GM18907 (cell line): ENCODE measurements around the gene EXOC3L1.

ENCODE experiments used
- ATAC-seq: cut with Tn5 transposase; IDR thresholded peaks from one replicate; pipeline ENCODE4 v1.9.1; 2021; ENCODE audit warnings: mild to moderate bottlenecking, moderate library complexity; ENCODE audit not compliant: unreplicated experiment

EXOC3L1 gene

DNA sequence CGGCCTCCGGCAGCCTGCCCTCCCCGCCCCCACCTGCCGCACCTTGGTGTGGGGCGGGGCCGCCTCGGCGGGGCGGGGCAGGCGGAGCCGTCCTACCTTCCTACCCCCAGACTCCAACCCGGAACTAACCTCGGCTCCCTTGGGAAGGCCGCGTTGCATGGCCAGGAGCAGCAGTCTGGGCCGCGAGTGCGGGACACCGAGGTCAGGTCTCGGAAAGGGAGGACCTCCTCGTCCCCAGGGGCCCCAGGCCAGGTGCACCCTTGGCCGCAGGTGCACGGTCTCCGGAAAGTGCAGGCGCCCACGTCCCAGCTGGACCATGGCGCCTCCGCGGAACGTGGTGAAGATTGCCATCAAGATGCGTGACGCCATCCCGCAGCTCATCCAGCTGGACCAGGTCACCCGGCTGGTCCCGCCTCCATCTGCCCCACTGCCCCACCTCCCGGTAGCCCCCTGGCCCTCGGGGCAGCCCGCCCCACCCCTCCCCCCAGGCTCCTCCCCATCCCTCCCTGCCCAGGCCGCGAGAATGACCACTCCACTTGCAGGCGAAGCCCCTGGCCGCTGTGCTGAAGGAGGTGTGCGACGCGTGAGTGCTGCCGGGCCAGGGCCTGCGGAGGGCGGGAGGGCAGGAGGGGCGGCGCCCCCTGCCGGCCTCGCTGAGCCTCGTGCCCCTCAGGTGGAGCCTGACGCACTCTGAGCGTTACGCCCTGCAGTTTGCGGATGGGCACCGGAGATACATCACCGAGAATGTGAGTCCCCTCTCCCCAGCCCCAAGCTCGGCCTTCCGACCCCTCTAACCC, 9.3 kb upstream of the EXOC3L1 start, which contains the start of gene ELMO3:
ELMO3 (plus strand) TSS at position 121 of the 797 bp plus-strand sequence; CDS start at position 317, 196 bp downstream.
- no peak for ATAC-seq

DNA sequence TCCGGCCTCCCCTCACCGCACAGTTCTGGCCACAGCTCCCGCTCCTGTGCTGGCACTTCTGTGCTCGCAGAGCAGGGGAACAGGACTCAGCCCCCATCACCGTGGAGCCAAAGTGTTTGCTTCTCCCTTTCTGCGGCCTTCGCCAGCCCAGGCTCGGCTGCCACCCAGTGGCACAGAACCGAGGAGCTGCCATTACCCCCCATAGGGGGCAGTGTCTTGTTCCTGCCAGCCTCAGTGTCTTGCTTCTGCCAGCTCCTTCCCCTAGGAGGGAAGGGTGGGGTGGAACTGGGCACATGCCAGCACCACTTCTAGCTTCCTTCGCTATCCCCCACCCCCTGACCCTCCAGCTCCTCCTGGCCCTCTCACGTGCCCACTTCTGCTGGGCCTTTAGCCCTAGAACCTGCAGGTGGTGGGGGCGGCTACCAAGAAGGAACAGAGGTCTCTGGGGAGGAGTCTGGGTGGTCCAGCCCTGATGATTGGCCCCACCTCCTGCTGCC, 8.3 kb upstream of the EXOC3L1 start:
- ATAC-seq: no peak

DNA sequence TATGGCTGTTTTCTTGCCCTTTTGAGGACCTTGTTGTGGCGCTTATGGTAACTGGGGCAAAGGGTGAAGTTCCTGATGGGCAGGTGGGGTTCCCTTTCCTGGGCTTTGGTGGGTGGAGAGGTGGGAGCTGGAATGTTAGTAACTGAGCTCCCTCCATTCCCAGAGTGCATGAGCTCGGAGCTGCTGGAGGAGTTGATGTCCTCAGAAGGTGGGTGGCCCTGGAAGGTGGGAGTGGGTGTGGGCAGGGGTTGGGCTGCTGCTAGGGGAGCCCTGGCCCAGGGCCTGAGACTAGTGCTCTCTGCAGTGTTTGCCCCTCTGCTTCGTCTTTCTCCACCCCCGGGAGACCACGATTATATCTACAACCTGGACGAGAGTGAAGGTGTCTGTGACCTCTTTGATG, 7.8 kb upstream of the EXOC3L1 start:
- ATAC-seq: no peak

DNA sequence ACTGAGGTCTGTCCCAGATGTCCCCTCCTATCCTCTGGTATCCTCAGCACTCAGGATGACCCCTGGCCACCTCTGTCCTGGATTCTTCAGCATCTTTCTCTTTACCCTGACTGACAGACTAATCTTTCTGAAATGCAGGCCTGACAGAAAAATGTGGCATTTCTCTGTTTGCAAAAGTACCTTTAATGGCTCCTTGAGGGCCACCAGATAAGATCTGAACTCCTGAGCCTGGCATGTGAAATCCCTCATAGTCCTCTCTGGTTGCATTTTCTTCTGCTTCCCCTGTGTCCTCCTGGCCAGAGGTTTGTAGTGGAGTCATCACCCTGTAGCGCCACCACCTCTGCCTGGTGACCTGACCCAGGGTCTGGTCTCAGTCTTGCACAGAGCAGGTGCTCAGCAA, 6.9 kb upstream of the EXOC3L1 start:
- ATAC-seq: no peak

DNA sequence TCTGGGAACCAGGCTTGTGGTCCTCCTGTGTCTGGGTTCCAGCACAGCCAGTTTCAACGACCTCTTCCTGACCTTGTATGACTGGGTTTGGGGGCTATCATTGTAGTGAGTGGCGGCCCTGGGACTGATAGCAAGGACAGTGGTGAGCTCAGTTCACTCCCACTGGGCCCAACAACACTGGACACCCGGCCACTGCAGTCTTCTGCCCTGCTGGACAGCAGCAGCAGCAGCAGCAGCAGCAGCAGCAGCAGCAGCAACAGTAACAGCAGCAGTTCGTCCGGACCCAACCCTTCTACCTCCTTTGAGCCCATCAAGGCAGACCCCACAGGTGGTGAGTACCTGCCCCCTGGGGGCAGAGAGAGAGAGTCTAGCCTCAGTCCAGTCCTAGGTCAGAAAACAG, 5.7 kb upstream of the EXOC3L1 start:
- ATAC-seq: no peak

DNA sequence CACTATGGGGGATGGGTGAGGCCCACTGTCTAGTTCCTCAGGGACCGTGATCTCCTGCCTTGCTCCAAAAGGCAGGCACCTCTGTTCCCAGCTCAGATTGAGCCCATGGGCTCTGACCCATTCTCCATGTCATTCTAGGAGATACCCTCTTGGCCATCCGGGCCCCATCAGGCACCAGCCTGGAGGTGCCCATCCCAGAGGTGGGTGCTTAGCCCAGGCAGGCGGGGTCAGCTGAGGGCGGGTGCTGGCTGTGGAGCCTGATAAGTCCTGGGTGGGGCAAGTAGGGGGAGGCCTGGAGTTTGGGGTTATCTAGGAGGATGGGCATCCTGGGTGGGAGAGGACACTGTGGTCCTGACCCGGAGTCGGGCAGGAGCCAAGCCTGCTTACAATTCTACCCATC, 4.3 kb upstream of the EXOC3L1 start:
- ATAC-seq: no peak

DNA sequence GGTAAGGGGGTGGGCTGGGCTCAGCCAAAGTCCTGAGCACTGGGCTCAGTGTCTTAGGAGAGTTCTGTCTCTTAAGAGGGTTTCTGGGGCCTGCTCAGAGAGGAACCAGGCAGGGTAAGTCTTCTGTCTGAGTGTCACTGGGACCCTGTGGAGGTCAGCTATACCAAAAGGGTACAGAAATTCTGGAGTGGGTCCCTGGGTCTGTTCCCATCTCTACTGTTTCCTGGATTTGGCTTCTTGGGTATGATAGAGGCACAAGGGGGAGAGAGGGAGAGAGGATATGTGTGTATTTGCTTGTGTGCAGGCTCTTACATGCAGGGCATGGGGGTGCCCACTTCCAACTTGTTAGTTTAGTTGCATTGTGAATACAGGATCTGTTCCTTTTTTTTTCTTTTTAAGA, 3.6 kb upstream of the EXOC3L1 start:
- ATAC-seq: no peak

DNA sequence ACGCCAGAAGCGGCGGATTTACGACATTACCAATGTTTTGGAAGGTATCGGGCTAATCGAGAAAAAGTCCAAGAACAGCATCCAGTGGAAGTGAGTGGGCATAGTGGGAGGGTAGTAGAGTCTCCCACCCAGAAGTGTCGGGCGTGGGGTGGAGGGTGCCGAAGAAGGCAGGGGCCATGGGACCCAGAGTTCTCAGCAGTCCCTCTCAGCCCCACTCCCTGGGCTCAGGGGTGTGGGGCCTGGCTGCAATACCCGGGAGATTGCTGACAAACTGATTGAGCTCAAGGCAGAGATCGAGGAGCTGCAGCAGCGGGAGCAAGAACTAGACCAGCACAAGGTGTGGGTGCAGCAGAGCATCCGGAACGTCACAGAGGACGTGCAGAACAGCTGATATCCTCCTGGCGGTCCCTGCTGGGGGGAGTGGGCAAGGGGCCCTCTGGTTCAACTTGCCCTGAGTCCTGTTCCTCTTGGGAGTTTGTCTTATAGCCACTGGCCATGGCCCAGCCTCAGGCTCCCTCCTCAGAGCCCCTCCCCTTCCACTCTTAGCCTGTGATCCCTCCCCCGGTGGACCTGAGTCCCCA, 2.9 kb upstream of the EXOC3L1 start:
- ATAC-seq: no peak

DNA sequence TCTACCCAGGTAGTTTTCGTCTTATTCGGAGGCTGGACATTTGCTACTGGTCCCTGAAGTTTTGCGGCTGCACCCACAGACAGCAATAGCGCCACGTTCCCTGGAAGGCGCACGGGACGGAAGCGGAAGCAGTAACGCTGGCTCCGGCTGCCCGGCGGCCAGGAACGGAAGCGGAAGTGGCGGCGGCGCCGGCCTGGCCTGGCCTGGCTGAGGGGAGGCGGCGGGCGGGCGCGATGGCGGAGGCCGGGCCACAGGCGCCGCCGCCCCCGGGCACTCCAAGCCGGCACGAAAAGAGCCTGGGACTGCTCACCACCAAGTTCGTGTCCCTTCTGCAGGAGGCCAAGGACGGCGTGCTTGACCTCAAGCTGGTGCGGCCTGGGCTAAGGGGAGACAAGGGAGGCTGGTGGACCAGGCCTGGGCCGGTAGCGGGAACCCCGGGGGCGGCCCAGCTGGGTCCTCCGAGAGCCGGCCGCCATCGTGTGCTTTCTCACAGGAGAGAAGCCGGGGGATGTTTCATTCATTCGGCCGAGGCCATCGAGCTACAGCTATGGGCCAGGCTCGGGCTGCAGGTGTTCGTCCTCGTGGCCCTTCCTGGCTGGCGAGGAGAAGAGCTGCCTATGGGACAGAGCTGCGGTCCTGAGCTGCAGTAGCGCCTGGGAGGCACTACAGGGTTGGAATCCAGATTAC, 2.2 kb upstream of the EXOC3L1 start, which contains the start of gene E2F4:
E2F4 (plus strand) TSS at position 161 of the 687 bp plus-strand sequence; CDS start at position 234, 73 bp downstream.
- peak; percentile 84 for ATAC-seq

DNA sequence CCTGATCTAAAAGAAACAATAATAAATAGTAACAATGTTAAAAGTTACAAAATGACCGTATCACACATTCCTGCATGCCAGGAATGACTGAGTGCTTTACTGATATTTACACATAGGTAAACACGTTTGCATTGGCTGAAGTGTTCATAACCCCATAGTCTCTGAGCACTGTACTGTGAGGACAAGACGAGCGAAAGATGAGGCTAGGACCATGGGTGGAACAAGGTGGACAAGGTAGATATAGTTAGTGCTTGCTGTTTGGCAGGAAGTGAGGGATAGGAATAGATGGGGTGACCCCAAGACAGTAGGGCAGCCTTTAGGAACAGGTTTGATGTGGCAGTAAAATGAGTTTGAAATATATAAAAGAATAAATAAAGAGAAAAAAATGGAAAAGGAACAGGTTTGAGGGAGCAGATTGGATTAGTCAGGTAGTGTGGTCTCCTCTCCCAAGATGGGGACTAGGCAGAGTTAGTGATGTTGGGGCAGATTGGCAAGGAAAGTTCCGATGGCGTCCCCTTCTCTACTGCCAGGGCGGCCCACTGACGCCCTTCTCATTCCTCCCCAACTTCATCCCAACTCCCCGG, 1.6 kb upstream of the EXOC3L1 start:
- ATAC-seq: no peak

DNA sequence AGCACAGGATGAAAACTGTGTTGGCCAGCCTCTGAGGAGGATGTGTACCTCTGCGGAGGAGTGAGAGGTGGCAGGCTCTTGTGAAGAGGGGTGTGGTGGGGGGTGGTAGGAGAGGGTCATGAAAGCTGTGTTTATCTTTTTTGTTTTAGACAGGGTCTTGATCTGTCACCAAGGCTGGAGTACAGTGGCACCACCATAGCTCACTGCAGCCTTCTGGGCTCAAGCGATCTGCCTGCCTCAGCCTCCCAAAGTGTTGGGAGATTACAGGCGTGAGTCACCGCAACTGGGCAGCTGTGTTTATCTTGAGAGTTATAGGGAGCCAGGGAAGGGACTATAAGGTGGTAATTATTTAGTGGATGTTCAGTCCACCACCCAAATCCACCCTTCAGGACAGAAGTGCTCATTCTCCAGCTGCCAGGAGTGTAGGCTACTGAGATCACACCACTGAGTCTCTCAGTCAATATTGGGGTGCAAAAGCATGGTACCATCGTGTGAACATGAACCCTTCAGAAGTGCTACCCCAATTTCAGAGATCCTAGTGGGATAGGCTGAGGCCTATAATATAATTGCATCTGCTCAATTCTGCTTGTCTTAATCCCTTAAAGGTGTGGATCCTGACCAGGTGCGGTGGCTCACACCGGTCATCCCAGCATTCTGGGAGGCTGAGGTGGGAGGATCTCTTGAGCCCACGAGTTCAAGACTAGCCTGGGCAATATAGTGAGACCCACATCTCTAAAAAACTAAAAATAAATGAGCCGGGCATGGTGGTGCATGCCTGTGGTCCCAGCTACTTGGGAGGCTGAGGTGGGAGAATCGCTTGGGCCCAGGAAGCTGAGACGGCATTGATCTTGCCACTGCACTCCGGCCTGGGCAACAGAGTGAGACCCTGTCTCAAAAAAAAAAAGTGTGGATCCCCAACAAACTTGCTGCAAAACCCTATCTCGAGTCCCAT, 788 bp upstream of the EXOC3L1 start:
- no peak for ATAC-seq

DNA sequence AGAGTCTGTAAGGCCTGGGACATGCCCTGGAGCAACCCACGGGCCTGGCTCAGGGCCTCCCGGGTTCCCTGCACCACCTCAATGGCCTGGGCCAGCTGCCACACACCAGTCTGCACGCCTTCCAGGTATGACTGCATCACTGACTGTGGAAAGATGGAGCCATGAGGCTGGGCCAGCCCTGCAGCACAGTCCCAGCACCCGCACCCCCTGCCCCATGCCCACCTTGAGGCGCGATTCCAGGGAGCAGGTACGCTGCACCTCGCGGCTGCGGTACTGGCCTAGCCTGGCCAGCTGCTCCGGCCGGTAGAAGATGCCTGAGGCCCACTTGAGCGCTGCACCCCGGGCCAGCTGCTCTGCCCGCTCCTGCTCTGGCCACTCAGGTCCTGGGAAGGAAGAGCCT, 1.1 kb downstream of the EXOC3L1 start:
- no peak for ATAC-seq

DNA sequence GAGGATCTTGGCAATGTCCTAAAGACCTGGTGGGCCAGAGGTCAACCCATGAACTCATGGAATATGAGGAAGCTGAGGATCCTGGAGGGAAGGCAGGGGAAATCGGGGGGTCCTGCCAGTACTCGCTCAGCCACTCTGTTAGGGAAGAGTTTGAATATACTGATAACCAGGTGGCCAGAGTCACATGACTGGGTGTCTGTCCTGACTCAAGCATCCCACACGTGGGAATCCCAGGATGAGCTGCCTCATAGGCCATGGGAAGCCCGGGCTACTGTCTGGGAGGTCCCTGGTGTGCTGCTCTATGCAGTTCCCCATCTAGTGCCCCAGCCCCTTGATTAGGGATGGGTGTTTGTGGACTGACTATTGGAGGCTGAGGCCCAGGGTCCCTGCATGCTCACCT, 1.6 kb downstream of the EXOC3L1 start:
- ATAC-seq: no peak

DNA sequence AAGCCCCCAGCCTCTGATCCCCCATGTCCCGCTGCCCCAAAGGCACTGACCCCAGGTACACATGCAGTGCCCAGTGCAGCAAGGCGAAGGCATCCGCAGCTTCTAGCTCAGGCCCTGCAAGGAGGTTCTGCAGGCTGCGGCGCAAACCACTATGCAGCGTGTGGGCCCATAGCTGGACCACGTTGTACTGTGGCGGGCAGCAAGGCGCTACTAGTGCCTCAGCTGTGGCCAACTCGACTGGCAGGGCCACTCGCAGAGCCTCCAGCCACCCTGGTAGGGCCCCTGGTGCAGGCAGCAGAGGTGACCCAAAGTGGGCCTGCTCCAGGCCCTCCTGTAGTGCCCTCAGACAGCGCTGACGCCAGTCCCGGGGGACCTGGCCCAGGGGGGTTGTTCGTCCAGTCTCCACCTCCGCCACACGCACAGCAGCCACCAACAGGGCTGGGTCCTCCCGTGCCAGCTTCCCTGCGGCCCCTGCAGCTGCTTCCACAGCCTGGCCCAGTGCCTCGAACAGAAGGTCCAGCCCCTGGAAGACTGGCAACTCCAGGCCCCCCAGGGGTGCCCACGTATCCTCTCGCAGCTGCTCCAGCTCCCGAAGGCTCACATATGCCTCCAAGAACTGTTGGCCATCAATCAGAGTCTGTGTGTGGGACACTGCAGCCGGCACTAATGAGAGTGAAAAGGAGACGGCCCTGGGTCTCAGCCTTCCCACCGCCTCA, 2.6 kb downstream of the EXOC3L1 start:
- no peak for ATAC-seq

DNA sequence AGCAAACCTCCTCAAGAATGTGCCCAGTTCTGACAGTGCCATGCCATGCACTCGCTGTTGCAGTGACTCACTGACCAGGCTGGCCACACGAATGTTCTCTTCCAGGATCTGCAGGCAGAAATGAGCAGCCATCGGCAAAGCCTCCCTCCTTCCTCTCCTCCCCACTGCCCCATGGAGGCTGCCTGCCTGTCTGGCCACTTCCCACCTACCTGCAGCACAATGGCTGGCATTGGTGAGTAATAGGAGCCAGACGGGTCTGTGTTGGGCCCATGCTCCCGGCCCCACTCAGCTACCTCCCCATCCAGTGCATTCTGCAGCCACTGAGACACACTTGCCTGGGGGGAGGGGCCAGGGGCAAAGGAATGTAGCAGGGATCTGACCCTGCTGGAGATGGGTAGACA, 3.4 kb downstream of the EXOC3L1 start:
- no peak for ATAC-seq

DNA sequence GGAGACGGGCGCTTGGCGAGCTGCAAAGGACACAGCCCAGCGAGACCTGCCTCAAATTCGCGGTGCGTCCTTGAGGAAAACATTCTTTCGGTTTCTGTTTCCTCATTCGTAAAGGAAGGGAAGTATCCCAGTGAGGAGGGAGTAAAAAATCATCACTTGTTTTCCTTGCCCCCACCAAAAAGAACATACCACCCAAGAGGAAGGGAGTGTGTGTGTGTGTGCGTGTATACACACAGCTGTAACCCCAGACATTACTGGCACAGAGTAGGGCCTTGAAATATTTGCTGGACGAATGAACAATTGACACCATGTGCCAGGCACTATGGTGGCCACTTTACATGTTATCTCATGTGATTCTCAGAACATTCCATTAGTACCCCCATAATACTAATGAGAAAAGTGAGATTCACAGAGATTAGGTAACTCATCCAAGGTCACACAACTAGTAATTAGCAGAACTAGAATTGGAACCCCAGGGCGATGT, 4.2 kb downstream of the EXOC3L1 start:
- ATAC-seq: no peak

DNA sequence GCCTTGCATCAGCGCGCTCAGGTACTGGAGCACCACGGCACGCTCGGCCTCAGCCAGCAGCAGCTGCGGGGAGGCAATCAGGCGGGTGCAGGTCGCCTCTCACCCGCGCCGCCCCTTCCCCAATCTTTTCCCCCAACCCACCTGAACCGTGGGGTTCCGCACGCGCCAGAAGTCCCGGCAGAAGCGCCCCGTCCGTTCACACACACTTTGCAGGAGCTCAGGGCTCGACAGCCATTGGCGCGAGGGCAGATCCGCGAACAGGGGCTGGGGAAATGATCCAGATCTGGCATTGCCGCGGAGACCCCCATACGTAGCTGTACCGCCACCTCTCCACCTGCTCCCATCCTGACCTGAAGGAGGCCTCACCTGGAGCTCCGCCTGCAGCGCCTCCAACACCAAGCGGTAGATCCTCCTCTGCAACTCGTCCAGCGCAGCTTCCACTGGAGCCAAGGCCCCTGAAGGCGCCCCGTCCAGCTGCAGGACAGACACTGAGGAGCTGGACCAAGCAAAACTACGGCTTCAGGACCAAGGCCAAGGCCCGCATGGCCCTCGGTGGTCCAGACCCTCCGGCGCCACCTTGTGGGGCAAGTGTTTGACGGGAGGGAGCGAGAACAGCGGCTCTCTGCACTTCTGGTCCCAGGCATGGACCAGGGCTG, 4.8 kb downstream of the EXOC3L1 start:
- ATAC-seq: no peak

DNA sequence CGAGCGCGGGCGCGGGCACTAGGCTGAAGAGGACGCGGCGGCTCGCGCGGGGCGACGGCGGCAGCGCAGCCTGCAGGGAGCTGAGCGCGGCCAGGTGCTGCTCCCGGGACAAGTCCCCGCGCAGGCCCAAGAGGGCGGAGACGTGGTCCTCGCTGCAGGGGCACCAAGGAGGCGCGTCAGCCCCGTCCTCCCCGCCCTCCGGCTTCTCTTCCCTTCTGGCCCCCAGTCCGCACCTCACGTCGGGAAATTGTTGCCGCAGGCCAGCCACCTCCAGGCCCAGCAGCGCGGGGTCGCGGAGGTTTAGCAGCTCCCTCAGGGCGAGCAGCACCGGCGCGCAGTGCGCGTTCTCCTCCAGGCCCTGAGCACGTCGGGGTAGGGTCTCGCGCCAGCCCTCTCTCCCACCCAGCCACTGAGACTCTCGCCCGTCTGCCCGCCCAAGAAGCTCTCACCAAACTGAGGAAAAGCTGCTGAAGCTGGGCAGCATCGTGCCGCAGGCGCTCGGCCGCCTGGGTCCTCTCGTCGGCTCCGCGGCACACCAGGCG, 5.4 kb downstream of the EXOC3L1 start:
- peak; percentile 10 for ATAC-seq
